ENCODE data around the gene DHRS12.

Gene DHRS12

DNA sequence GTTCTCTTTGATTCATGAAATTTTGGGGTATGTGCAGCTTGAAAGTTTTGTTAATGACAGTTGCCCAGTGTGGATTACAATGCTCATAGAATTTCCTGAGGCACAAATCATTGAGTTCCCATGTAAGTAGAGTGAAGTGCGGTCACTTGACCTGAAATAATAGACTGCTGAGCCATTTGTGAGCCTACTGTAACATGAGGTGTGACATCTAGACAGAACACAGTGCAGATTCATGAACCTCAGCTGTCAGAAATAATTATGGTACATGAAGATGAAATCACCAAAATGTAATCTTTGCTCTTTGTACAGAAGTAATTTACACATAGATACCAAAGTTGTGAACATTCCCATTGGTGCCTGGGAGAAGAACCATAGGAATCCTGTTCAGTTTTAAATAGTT is 84.6 kb downstream of the DHRS12 start:
- no peak for DNase-seq

Data from NCI-H774 (cell line).